22Rv1 (cell line): Measurements from ENCODE around the gene FCHSD2.

ENCODE experiments used
- CTCF ChIP-seq: fragments of 450-650 bp; IDR thresholded peaks from 2 replicates; pipeline ENCODE4 v1.5.1; 2017; ENCODE audit warnings: mild to moderate bottlenecking
- ZFX ChIP-seq: fragments of 450-650 bp; IDR thresholded peaks from 2 replicates; pipeline ENCODE4 v1.6.1; 2017; ENCODE audit warnings: antibody characterized with exemption, borderline replicate concordance

GRCh38 chr11:72829884-72830533, 312.1 kb downstream of the FCHSD2 start:
- no peak for TF ChIP-seq CTCF
- TF ChIP-seq ZFX: no peak
